Measurements from ENCODE around the gene SUCO. TPM values are rescaled to one million over a fixed set of nuclear protein-coding genes. Genes with fewer than 3 reads are reported as not detected.

Gene SUCO
- total and polyA plus RNA-seq, 2 experiments from 2014 or later: 12.4 to 24.3 TPM

DNA sequence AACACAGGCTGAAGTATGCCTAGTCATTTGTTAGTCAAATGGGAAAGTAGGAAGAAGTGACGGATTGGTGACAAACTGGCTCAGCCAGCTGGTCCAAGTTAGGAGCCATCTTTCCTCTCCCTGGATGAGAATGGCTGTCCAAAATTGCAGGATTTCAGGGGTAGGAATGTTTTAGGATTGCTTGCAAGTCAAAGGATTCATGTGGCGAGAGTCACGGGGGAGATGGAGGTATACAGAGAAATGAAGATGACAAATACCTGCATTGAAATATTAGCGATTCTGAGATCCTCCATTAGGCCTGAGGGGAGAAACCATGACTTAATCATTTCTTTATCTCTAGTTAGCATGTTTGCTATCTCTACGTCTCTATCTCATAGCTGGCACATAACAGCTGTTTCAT lies 47.3 kb upstream of the SUCO start:
- Histone ChIP-seq H3K79me2 (ENCODE audit: insufficient read depth) (no peaks in the 10 kb centered on the region), H4K20me1 (ENCODE audit: insufficient read depth) (no peaks in the 10 kb centered on the region), H3K4me2 (ENCODE audit: unreplicated experiment) (no peak overlapping the region), H3K36me3 (ENCODE audit: low read depth) (no peaks in the 10 kb centered on the region), H3K9ac (no peak overlapping the region), H3K9me2 (ENCODE audit: insufficient read depth) (no peaks in the 10 kb centered on the region), H3K4me1 (ENCODE audit: insufficient read depth) (no peaks in the 10 kb centered on the region), H3K27me3 (replicated peaks; ENCODE audit: insufficient read depth) (peaks cover 36% of the 10 kb centered on the region), H2AFZ (no peak overlapping the region), H3K9me3 (ENCODE audit: low read depth) (no peaks in the 10 kb centered on the region), H3F3A (ENCODE audit: insufficient read depth) (no peaks in the 10 kb centered on the region), H3K4me3 (no peak overlapping the region), H3K27ac (no peak overlapping the region)
- in situ Hi-C loops (cut with MboI): no loop called here
- WGBS, 2 experiments (ENCODE audit: low coverage in 1 of 2, low lambda C conversion rate in 2 of 2, missing lambda C conversion rate in 2 of 2): 47 to 58% methylated on average over 5 of the region's 5 CpGs
- TF ChIP-seq EZH2 (IDR thresholded peaks at IDR 0.05; ENCODE audit: insufficient read depth, poor library complexity, severe bottlenecking): no peak
- DNase-seq: no peak

DNA sequence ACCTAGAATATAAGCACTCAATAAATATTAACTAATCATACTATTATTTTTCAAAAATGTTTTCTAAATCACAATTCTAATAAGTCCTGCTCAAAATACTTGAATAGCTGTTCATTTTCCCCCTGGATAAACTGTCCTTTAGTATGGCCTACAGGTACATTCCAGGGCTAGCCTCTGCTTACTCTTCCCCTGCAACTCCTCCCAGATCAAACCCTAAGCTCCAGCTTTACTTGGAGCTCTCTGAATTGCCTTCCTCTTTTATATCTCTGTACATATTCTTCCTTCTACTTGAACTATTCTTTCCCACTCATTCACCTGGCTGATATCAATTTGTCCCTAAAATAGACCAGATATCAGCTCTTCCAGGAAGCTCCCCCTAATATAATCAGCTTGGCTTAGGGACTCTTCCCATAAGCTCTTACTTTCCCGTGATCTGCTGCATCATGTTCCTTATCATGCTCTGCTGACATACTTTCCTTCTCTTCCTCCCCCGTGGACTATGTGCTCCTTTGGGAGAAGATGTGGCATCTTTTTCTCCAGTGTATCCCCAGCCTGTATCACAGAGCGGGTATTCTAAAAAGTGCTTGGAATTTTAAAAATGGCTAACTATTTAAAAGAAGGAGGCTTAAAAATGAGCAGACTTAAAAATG lies 46.0 kb upstream of the SUCO start:
- DNase-seq: no peak
- H2AFZ ChIP-seq: no peak overlapping the region
- 48 to 51% methylated on average over 3 of the region's 3 CpGs for WGBS, 2 experiments (ENCODE audit: low coverage in 1 of 2, low lambda C conversion rate in 2 of 2, missing lambda C conversion rate in 2 of 2)
- no peaks in the 10 kb centered on the region for H3K4me1 ChIP-seq (ENCODE audit: insufficient read depth)
- H3K36me3 ChIP-seq (ENCODE audit: low read depth): no peaks in the 10 kb centered on the region
- H3K9me3 ChIP-seq (ENCODE audit: low read depth): no peaks in the 10 kb centered on the region
- no peak overlapping the region for H3K4me3 ChIP-seq
- H3K79me2 ChIP-seq (ENCODE audit: insufficient read depth): no peaks in the 10 kb centered on the region
- H3F3A ChIP-seq (ENCODE audit: insufficient read depth): no peaks in the 10 kb centered on the region
- H3K27ac ChIP-seq: no peak overlapping the region
- peaks cover 26% of the 10 kb centered on the region for H3K27me3 ChIP-seq (replicated peaks; ENCODE audit: insufficient read depth)
- no peak overlapping the region for H3K9ac ChIP-seq
- no peak overlapping the region for H3K4me2 ChIP-seq (ENCODE audit: unreplicated experiment)
- TF ChIP-seq EZH2phosphoT487 (IDR thresholded peaks at IDR 0.05; ENCODE audit: insufficient read depth, low read depth) (no peak), EZH2 (IDR thresholded peaks at IDR 0.05; ENCODE audit: insufficient read depth, poor library complexity, severe bottlenecking) (no peak)
- H3K9me2 ChIP-seq (ENCODE audit: insufficient read depth): no peaks in the 10 kb centered on the region
- no peaks in the 10 kb centered on the region for H4K20me1 ChIP-seq (ENCODE audit: insufficient read depth)
- in situ Hi-C loops (cut with MboI): no loop called here

DNA sequence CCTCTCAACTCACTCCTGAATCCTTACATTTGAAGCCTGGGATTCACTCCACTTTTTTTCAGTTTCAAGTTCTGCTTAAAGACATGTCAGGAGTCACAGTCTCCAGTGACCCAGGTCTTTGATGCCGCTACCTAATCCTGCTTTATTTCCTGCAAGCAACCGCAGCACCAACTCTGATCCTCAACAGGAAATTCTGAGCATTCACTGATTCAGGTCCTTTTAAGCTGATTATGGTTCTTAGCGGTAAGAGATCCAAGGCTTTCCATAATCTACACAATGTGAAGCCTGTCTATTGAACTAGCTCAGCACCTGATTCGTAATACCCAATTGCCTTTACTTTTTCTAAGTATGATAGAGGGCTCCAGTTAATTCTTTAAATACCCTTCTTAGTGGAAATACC lies 45.4 kb upstream of the SUCO start:
- H3F3A ChIP-seq (ENCODE audit: insufficient read depth): no peaks in the 10 kb centered on the region
- no peak overlapping the region for H2AFZ ChIP-seq
- no peak overlapping the region for H3K4me2 ChIP-seq (ENCODE audit: unreplicated experiment)
- no peaks in the 10 kb centered on the region for H3K4me1 ChIP-seq (ENCODE audit: insufficient read depth)
- in situ Hi-C loops (cut with MboI): no loop called here
- 50 to 57% methylated on average over 4 of the region's 4 CpGs for WGBS, 2 experiments (ENCODE audit: low coverage in 1 of 2, low lambda C conversion rate in 2 of 2, missing lambda C conversion rate in 2 of 2)
- H3K9me3 ChIP-seq (ENCODE audit: low read depth): no peaks in the 10 kb centered on the region
- peaks cover 26% of the 10 kb centered on the region for H3K27me3 ChIP-seq (replicated peaks; ENCODE audit: insufficient read depth)
- H4K20me1 ChIP-seq (ENCODE audit: insufficient read depth): no peaks in the 10 kb centered on the region
- TF ChIP-seq EZH2phosphoT487 (IDR thresholded peaks at IDR 0.05; ENCODE audit: insufficient read depth, low read depth): no peak
- TF ChIP-seq EZH2 (IDR thresholded peaks at IDR 0.05; ENCODE audit: insufficient read depth, poor library complexity, severe bottlenecking): no peak
- no peaks in the 10 kb centered on the region for H3K9me2 ChIP-seq (ENCODE audit: insufficient read depth)
- no peaks in the 10 kb centered on the region for H3K36me3 ChIP-seq (ENCODE audit: low read depth)
- no peak for DNase-seq
- no peak overlapping the region for H3K4me3 ChIP-seq
- no peak overlapping the region for H3K27ac ChIP-seq
- H3K9ac ChIP-seq: no peak overlapping the region
- H3K79me2 ChIP-seq (ENCODE audit: insufficient read depth): no peaks in the 10 kb centered on the region

DNA sequence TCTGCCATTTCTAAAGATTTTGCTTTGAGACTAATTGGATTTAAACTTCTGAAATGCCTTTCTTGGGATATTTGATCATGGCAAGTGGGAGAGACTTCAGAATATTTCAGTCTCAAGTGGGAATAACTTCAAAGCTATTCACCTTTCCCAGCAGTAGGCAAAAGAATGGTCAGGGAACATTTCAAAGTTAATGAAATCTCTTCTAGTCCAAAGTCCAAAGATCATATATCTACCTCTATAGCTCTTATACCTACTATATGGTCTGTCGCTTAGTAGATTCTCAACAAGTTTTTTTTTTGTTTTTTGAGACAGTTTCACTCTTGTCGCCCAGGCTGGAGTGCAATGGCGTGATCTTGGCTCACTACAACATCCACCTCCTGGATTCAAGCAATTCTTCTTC lies 44.6 kb upstream of the SUCO start:
- no peaks in the 10 kb centered on the region for H3K9me2 ChIP-seq (ENCODE audit: insufficient read depth)
- H3K9me3 ChIP-seq (ENCODE audit: low read depth): no peaks in the 10 kb centered on the region
- WGBS, 2 experiments (ENCODE audit: low coverage in 1 of 2, low lambda C conversion rate in 2 of 2, missing lambda C conversion rate in 2 of 2): 48 to 50% methylated on average over 3 of the region's 3 CpGs
- H3K36me3 ChIP-seq (ENCODE audit: low read depth): no peaks in the 10 kb centered on the region
- H3K79me2 ChIP-seq (ENCODE audit: insufficient read depth): no peaks in the 10 kb centered on the region
- no peak overlapping the region for H3K4me3 ChIP-seq
- in situ Hi-C loops (cut with MboI): no loop called here
- no peak for TF ChIP-seq EZH2phosphoT487 (IDR thresholded peaks at IDR 0.05; ENCODE audit: insufficient read depth, low read depth)
- no peak for TF ChIP-seq EZH2 (IDR thresholded peaks at IDR 0.05; ENCODE audit: insufficient read depth, poor library complexity, severe bottlenecking)
- H3F3A ChIP-seq (ENCODE audit: insufficient read depth): no peaks in the 10 kb centered on the region
- no peak overlapping the region for H3K4me2 ChIP-seq (ENCODE audit: unreplicated experiment)
- no peak for DNase-seq
- H3K27me3 ChIP-seq (replicated peaks; ENCODE audit: insufficient read depth): peaks cover 26% of the 10 kb centered on the region
- H3K4me1 ChIP-seq (ENCODE audit: insufficient read depth): no peaks in the 10 kb centered on the region
- H3K9ac ChIP-seq: no peak overlapping the region
- no peak overlapping the region for H3K27ac ChIP-seq
- H2AFZ ChIP-seq: no peak overlapping the region
- H4K20me1 ChIP-seq (ENCODE audit: insufficient read depth): no peaks in the 10 kb centered on the region

DNA sequence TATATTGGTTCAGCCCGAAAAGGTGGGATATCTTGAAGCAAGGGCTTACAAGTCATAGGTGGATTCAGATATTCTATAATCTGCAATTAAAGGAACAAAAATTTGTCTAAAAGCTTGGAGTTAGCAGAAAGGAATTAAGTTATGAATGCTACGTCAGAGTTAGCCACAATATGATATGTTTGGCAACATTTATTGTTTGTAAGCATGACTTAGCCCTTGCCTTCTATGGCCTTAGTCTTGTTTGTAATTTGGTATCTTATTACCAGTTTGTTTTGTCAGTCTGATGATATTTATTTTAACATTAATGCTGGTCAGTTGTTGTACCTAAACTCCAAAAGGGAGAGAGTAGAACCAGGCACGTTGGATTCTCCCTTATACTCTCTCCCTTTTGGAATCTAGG lies 43.1 kb upstream of the SUCO start:
- Histone ChIP-seq H3K79me2 (ENCODE audit: insufficient read depth) (no peaks in the 10 kb centered on the region), H3F3A (ENCODE audit: insufficient read depth) (no peaks in the 10 kb centered on the region), H3K27ac (no peak overlapping the region), H2AFZ (no peak overlapping the region), H3K9me3 (ENCODE audit: low read depth) (no peaks in the 10 kb centered on the region), H3K4me3 (no peak overlapping the region), H3K9ac (no peak overlapping the region), H3K4me1 (ENCODE audit: insufficient read depth) (no peaks in the 10 kb centered on the region), H4K20me1 (ENCODE audit: insufficient read depth) (no peaks in the 10 kb centered on the region), H3K9me2 (ENCODE audit: insufficient read depth) (no peaks in the 10 kb centered on the region), H3K27me3 (replicated peaks; ENCODE audit: insufficient read depth) (peaks cover 26% of the 10 kb centered on the region), H3K4me2 (ENCODE audit: unreplicated experiment) (no peak overlapping the region), H3K36me3 (ENCODE audit: low read depth) (no peaks in the 10 kb centered on the region)
- whole genome bisulfite sequencing, 2 experiments (ENCODE audit: low coverage in 1 of 2, low lambda C conversion rate in 2 of 2, missing lambda C conversion rate in 2 of 2): 55 to 56% methylated on average over 3 of the region's 3 CpGs
- in situ Hi-C loops (cut with MboI): no loop called here
- TF ChIP-seq EZH2 (IDR thresholded peaks at IDR 0.05; ENCODE audit: insufficient read depth, poor library complexity, severe bottlenecking) (no peak), EZH2phosphoT487 (IDR thresholded peaks at IDR 0.05; ENCODE audit: insufficient read depth, low read depth) (no peak)
- peak; percentile 32 for DNase-seq
